Stimulated activated CD8-positive, alpha-beta memory T cell treated with anti-CD3 and anti-CD28 coated beads, Interleukin-2, amount 100 ng/mL, for 48 hours (primary cell): ENCODE measurements around the gene SH3GLB1.
A peak's percentile ranks its signal among the peaks of the same experiment; 100 is the strongest.

Source experiments
- DNase-seq, 2 donors: peaks; one replicate each; pipeline ENCODE4 v3.0.0-alpha.2; 2020; ENCODE audit warnings: low read depth in 2 of 2

SH3GLB1 gene

GRCh38 chr1:86773341-86774288, 69.2 kb downstream of the SH3GLB1 start:
- DNase-seq = no peak

DNA sequence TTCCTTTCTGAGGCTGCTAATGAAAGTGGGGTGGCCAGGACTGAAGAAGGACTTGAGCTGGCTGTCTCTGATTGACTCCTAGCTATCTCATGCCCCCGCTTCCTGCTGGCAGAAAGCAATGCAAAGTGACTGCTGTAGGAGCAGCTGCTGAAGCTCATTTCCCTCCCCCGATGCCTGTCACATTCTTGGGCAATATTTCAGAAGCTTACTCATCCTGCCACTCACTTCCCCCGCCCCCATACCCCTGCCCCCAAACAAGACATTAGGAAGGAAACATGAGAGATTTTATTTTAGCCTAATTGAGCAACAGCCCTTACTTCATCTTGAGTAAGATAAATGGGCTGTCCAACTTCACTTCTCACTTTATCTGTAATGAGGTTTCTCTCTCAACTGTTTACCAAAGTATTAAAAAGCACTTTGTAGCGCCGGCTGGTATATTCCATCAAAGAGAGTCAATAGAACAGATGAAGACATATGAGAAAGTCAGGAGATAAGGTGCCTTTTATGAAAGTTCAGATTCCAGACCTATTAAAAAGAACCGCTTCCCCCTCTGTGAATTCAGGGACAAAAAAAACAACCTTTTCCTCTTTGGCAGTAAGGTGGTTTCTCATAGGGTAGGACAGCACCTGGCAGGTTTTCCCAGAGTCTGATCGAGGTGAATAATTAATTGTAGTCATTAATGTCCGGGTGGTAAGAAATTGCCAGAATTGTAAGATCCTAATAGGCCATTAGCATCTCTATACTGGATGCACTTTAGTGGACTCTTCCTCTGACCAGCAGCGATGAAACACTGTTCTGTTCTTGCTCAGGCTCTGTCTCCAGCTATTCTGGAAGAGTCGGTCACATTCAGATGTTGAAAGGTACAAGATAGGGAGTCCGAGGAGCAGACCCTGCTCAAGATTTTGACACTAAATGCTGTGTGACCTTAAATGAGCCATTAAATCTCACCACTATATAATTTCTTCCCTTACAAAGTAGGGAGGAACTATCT, 70.2 kb downstream of the SH3GLB1 start:
- peak; percentile 23 to 30 for DNase-seq

DNA sequence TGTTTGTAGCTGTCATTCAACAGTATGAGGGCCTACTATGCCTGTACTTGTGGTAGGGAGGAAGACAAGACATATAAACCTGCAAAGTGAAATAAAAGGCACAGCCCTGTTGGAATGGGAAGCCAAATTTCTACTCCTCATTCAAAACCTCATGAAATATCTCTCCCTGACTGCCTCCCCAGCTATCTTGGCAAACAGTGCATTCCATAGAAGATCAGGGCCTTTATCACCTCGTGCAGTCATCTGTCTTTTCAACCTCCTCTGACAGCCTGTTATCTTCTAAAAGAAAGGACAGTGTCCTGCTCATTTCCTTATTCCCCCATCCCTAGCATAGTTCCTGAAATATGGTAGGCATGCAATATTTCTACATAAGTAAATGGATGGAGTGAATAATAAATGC, 71.0 kb downstream of the SH3GLB1 start:
- DNase-seq = no peak

- DNase-seq = no peak
Observed at GRCh38 chr1:86776108-86776507, 71.7 kb downstream of the SH3GLB1 start.

DNA sequence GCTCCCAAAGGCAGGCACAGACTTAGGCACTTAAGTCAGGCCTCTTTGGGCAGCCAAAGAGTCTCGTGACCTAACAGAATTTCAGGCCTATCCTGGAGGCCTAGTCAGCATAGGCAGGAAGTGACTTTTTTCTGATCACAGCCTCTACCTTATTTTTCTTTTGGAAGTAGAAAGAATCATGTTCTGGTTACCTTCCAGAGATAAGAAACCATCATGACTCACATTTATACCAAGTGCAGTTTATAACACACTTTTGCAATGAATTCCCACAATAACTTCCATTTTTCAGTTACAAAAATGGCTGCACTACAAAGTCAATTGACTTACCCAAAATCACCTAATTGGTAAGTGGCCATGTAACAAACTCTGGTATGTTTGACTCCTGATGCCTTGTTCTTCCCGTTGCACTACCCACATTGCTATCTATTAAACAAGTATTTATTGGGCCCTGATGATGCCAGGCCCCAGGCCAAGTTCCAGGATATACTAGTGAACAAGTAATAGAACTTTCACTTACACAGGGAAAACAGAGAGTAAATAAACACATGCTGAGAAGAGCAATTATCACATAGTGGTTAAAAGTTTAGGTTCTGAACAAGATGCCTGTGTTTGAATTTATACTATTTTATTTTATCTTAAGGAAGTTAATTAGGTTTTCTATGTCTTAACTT, 74.3 kb downstream of the SH3GLB1 start:
- no peak for DNase-seq

DNA sequence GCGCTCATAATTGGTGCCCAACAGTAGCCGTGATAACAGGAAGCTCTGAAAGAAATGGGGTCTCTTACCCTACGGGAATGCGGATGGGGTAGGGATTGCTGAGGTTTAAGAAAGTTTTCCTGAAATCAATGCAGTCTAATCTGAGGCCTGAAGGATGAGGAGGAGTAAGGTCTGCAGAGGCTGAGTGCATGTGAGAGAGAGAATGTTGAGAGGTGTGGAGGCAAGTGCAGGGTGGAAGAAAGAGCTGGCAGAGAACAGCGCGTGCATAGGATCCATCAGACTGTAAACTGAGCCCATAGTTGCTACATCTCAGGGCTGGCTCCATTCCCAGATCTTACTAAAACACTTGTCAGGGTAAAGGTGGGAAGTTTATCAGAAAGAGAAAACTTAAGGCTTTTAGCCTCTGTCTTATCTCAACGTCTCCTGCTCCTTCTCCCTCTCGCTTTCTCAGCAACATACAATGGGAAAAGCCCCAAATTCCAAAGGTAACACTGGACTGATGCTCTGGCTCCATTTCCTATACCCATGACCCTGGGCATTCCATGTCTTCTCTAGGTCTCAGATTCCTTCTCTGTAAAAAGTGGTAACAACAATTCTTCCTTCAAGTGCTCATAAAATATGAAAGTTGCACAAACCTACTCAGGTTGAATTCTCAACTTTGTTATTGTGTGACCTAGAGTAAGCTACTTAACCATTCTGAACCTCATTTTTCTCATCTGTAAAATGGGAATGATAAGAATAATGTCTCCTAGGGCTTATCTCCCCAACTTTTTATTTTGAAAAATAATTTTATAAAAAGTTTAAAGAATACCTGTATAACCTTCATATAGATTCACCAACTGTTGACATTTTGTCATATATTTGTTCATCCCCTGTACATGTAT, 75.2 kb downstream of the SH3GLB1 start:
- DNase-seq = no peak

- DNase-seq = no peak
Observed at GRCh38 chr1:86782482-86782881, 78.1 kb downstream of the SH3GLB1 start.

DNA sequence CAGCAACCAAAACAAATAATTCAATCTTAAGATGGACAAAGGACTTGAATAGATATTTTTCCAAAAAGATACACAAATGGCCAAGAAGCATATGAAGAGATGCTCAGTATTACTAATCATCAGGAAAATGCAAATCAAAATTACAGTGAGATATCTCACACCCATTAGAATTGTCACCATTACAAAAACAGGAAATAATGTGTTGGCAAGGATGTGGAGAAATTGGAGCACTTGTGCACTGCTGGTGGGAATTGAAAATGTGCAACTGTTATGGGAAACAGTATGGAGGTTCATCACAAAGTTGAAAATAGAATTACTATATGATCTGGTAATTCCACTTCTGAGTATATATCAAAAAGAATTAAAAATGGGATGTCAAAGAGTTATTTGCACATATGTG, 83.2 kb downstream of the SH3GLB1 start:
- no peak for DNase-seq

DNA sequence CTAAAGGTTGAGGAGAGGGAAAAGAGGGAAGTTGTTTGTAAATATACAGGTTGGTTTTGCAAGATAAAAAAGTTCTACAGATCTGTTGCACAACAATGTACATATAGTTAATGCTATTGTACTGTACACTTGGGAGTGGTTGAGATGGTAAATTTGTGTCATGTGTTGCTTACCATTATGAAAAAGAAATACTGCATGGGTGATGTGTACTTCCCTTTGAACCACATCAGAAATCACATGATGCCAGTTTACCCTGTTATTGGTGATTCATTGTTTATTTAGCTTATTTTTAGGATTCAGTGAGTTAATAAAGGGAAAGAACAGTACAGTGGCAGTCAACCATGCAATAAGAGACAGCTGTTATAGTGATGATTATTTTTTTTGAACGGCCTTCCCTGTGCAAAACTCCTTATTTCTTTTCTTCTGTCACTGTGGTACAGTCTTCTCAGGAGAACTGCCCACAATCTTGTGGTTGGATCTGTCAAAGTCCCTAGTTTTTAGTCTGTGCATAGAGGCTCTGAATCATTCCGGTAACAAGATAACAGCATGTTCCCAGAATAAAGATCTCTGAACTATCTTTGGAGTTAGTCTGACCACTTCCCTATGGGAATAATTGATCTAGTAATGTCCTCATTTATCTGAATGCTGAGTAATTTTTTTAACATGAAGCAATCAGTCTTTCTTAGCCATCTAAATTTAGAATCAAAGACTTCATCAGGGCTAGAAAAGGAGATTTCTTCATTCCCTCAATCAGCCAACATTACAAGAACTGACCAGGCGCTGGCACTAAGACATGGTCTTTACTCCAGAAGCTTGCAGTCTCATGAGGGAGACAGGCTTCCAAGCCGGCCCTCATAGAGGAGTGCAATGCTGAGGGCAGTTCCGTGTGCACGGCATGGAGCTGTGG, 84.2 kb downstream of the SH3GLB1 start:
- no peak for DNase-seq

GRCh38 chr1:86795316-86795715, 90.9 kb downstream of the SH3GLB1 start:
- DNase-seq = no peak
